NB4 (cell line): ENCODE data around the gene MUC6.
A peak's percentile ranks its signal among the peaks of the same experiment; 100 is the strongest.

Experiments used
- DNase-seq: peaks from one replicate; pipeline ENCODE4 v3.0.0; 2010; ENCODE audit warnings: low read depth
- H3K4me3 ChIP-seq: one replicate; pipeline ENCODE4 v1.5.1; 2011; ENCODE audit warnings: mild to moderate bottlenecking, low read depth, low read length, moderate library complexity
- MYC ChIP-seq: IDR thresholded peaks from 2 replicates; pipeline ENCODE4 v1.6.1; 2011; ENCODE audit warnings: low read depth, low read length
- POLR2A ChIP-seq: IDR thresholded peaks from 2 replicates; pipeline ENCODE4 v1.6.1; 2011; ENCODE audit warnings: mild to moderate bottlenecking; ENCODE audit not compliant: insufficient read length; ENCODE audit errors: extremely low read depth
- TF ChIP-seq, protein P1 (sequence below): IDR thresholded peaks from one replicate; pipeline ENCODE4 v1.5.1; 2012; ENCODE audit warnings: low read depth, low read length
- TF ChIP-seq, protein P2 (sequence below): IDR thresholded peaks from 2 replicates; pipeline ENCODE4 v1.6.1; 2011; ENCODE audit warnings: low read depth, low read length

MUC6 gene

DNA sequence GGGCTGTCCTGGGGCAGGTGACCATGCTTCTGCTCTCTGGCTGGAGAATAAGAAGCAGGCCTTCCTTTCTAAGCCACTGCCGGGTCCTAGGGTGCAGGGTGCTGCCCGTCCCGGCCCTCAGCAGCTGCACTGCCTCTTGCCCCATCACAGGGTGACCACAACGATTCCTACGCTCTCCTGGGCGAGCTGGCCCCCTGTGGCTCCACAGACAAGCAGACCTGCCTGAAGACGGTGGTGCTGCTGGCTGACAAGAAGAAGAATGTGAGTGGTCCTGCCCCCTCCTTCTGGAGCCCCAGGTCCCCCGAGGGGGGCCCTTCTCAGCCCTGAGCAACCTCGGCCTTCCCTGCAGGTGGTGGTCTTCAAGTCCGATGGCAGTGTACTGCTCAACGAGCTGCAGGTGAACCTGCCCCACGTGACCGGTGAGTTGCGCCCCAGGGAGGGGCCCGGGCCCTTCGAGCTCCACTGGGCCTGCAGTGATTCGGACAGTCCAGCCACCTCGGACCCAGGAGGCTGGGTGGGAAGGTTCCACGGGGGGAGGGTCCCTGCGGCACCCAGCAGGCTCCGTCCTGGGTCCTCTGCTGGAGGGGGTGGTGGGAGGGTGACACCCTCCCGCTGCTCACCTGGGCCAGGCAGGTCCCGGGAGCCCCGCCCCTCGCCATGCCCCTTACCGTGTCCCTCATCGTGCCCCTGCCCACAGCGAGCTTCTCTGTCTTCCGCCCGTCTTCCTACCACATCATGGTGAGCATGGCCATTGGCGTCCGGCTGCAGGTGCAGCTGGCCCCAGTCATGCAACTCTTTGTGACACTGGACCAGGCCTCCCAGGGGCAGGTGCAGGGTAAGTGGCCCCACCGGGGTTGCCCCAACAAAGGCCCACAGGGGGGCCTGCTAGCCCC lies 46.5 kb upstream of the MUC6 start:
- TF ChIP-seq, protein P1, sequence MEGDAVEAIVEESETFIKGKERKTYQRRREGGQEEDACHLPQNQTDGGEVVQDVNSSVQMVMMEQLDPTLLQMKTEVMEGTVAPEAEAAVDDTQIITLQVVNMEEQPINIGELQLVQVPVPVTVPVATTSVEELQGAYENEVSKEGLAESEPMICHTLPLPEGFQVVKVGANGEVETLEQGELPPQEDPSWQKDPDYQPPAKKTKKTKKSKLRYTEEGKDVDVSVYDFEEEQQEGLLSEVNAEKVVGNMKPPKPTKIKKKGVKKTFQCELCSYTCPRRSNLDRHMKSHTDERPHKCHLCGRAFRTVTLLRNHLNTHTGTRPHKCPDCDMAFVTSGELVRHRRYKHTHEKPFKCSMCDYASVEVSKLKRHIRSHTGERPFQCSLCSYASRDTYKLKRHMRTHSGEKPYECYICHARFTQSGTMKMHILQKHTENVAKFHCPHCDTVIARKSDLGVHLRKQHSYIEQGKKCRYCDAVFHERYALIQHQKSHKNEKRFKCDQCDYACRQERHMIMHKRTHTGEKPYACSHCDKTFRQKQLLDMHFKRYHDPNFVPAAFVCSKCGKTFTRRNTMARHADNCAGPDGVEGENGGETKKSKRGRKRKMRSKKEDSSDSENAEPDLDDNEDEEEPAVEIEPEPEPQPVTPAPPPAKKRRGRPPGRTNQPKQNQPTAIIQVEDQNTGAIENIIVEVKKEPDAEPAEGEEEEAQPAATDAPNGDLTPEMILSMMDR, result no peak
- TF ChIP-seq MYC (no peak), POLR2A (no peak)
- TF ChIP-seq, protein P2, sequence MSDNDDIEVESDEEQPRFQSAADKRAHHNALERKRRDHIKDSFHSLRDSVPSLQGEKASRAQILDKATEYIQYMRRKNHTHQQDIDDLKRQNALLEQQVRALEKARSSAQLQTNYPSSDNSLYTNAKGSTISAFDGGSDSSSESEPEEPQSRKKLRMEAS, result no peak
- no peak overlapping the region for H3K4me3 ChIP-seq
- peak; percentile 58 for DNase-seq

DNA sequence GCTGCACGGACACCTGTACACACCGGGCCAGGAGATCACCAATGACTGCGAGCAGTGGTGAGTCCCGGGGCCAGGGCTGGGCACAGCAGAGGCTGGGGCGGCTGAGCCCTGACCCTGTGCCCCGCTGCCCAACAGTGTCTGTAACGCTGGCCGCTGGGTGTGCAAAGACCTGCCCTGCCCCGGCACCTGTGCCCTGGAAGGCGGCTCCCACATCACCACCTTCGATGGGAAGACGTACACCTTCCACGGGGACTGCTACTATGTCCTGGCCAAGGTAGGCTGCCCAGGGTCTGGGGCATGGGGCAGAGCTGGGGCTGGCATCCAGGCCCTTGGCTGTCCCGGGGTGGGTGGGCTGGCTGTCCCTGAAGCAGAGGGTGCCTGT lies 45.8 kb upstream of the MUC6 start:
- no peak overlapping the region for H3K4me3 ChIP-seq
- TF ChIP-seq MYC, result no peak
- no peak for DNase-seq

- no peak for DNase-seq
- H3K4me3 ChIP-seq, result no peak overlapping the region
- no peak for TF ChIP-seq MYC
- no peak for TF ChIP-seq POLR2A
- TF ChIP-seq, protein P1, result no peak
- TF ChIP-seq, protein P2, result no peak
Measured at GRCh38 chr11:1081601-1082311, 45.2 kb upstream of the MUC6 start.

DNA sequence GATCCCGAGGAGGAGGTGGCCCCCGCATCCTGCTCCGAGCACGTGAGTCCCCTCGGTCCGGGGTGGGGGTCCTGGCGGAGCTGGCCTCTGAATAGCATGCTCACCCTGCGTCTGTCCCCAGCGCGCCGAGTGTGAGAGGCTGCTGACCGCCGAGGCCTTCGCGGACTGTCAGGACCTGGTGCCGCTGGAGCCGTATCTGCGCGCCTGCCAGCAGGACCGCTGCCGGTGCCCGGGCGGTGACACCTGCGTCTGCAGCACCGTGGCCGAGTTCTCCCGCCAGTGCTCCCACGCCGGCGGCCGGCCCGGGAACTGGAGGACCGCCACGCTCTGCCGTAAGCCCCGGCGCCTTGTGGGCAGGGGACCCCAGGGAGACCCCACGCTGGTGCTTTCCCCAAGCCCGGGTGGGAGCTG lies 41.7 kb upstream of the MUC6 start:
- no peak for DNase-seq
- TF ChIP-seq MYC (no peak), POLR2A (no peak)
- TF ChIP-seq, protein P2, result no peak
- TF ChIP-seq, protein P1, result no peak
- no peak overlapping the region for H3K4me3 ChIP-seq

GRCh38 chr11:1077417-1078119 lies 41.0 kb upstream of the MUC6 start:
- no peak for DNase-seq
- H3K4me3 ChIP-seq, result no peak overlapping the region
- TF ChIP-seq, protein P1, result no peak
- no peak for TF ChIP-seq MYC
- TF ChIP-seq, protein P2, result no peak

DNA sequence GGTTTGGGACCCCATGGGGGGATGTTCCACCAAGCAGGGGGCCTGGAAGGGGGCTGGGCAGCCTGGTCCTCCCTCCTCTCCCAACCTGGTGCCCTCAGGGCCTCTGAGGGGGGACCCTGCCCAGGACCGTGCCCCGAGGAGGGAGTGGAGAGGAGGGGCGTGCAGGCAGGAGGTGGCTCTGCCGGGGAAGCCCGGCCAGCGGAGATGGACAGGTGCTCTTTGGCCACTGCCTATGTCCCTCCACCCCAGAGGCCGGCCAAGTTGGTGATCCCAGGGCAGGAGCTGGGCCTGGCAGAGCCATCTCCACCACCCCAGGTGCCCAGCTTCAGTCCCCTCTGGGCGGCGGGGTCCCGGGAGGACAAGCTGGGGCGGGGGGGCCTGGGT lies 40.5 kb upstream of the MUC6 start:
- TF ChIP-seq POLR2A (no peak), MYC (no peak)
- TF ChIP-seq, protein P1, result no peak
- TF ChIP-seq, protein P2, result no peak
- H3K4me3 ChIP-seq, result no peak overlapping the region
- DNase-seq, result no peak
